ENCODE measurements around the gene DDX27. TPM values are rescaled to one million over a fixed set of nuclear protein-coding genes. Genes with fewer than 3 reads are reported as not detected.

DDX27 gene
- total and polyA plus RNA-seq, 2 of the 13 experiments (the other 11 are each of a cell fraction or from before 2014, with no cell fraction given): 42.6 to 72.8 TPM

- 0 out of 2 replicates have a peak, but pooled peaks have one; percentile 74 for TF ChIP-seq ZNF75D (CRISPR knock-in tag; IDR thresholded peaks at IDR 0.05; ENCODE audit: borderline replicate concordance)
- TF ChIP-seq YEATS2 (CRISPR knock-in tag; IDR thresholded peaks at IDR 0.05; ENCODE audit: borderline replicate concordance): peak; percentile 99
- peak; percentile 74 for TF ChIP-seq SOX5 (CRISPR knock-in tag; IDR thresholded peaks at IDR 0.05; ENCODE audit: borderline replicate concordance)
- TF ChIP-seq ZNF567 (CRISPR knock-in tag; IDR thresholded peaks at IDR 0.05; ENCODE audit: borderline replicate concordance): no peak; the same call in 1 of the 2 replicates
- TF ChIP-seq RXRB (CRISPR knock-in tag; IDR thresholded peaks at IDR 0.05; ENCODE audit: borderline replicate concordance): peak; percentile 90
- no peak for TF ChIP-seq ZNF572 (CRISPR knock-in tag; IDR thresholded peaks at IDR 0.05)
- peak; percentile 99 for TF ChIP-seq BRD4 (CRISPR knock-in tag; IDR thresholded peaks at IDR 0.05)
- peak; percentile 77 for TF ChIP-seq PAXIP1 (CRISPR knock-in tag; conservative IDR thresholded peaks at IDR 0.05)
- TF ChIP-seq ZNF740 (CRISPR knock-in tag; IDR thresholded peaks at IDR 0.05): peak; percentile 71
- no peak; the same call in 1 of the 2 replicates for TF ChIP-seq ZNF660 (CRISPR knock-in tag; IDR thresholded peaks at IDR 0.05; ENCODE audit: borderline replicate concordance, low read depth)
- TF ChIP-seq RNF219 (CRISPR knock-in tag; IDR thresholded peaks at IDR 0.05): no peak; the same call in 1 of the 2 replicates
- TF ChIP-seq ZFP82 (CRISPR knock-in tag; IDR thresholded peaks at IDR 0.05; ENCODE audit: borderline replicate concordance): peak; percentile 99
- TF ChIP-seq FOXO1 (CRISPR knock-in tag; IDR thresholded peaks at IDR 0.05): peak; percentile 69
- TF ChIP-seq ESRRA (CRISPR knock-in tag; IDR thresholded peaks at IDR 0.05; ENCODE audit: low read depth): peak; percentile 68; the same call in 1 of the 2 replicates
- TF ChIP-seq PHF8 (CRISPR knock-in tag; IDR thresholded peaks at IDR 0.05): peak; percentile 95
- no peak for TF ChIP-seq ZNF598 (CRISPR knock-in tag; IDR thresholded peaks at IDR 0.05; ENCODE audit: borderline replicate concordance)
- TF ChIP-seq ZNF274 (CRISPR knock-in tag; IDR thresholded peaks at IDR 0.05): peak; percentile 61
- peak; percentile 23; the same call in 1 of the 2 replicates for TF ChIP-seq TFAP4 (IDR thresholded peaks at IDR 0.05; ENCODE audit: borderline replicate concordance, low read depth)
- peak; percentile 94 for TF ChIP-seq ZNF720 (CRISPR knock-in tag; IDR thresholded peaks at IDR 0.05)
- peak; percentile 99 for TF ChIP-seq TOE1 (CRISPR knock-in tag; IDR thresholded peaks at IDR 0.05)
- TF ChIP-seq ZNF280B (CRISPR knock-in tag; IDR thresholded peaks at IDR 0.05; ENCODE audit: borderline replicate concordance): no peak
Observed at GRCh38 chr20:49278036-49278817, 59.0 kb downstream of the DDX27 start, which contains the start of gene ZNFX1 (continued).
